Activated CD8-positive, alpha-beta memory T cell treated with anti-CD3 and anti-CD28 coated beads for 1 hour (primary cell): ENCODE data around the gene PREP.

Experiments
- DNase-seq, 2 donors: peaks; one replicate each; pipeline ENCODE4 v3.0.0-alpha.2; 2020; ENCODE audit warnings: low read depth in 1 of 2; ENCODE audit errors: extremely low read depth in 1 of 2

PREP gene

DNA sequence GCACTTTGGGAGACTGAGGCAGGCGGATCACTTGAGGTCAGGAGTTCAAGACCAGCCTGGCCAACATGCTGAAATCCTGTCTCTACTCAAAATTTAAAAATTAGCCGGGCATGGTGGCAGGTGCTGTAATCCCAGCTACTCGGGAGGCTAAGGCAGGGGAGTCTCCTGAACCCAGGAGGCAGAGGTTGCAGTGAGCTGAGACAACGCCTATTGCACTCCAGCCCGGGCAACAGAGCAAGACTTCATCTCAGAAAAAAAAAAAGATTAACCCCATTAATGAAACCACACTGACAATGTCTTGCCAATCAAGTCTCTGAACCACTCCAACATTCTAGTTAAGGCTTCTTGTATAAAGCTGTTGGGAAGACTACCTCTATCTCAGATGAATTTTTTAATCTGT is 4.0 kb downstream of the PREP start:
- no peak for DNase-seq

DNA sequence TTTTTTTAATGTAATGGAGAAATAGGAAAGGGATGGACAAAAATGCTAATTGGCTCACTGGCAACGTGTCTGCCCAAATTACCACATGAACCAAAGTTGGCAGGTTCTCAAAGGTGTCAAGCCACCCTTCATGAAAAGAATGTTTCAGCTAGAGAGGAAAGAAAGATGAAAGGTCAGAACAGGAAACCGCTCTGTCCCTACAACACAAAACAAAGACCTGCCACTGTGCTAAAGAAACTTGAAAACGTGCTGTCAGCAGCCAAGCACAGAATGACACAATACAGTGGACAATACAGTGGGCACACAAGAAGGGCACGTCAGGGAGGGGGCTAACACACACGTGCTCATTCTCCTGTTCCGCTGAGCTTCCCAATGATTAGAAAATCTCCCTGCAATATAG is 4.9 kb downstream of the PREP start:
- DNase-seq, result no peak

DNA sequence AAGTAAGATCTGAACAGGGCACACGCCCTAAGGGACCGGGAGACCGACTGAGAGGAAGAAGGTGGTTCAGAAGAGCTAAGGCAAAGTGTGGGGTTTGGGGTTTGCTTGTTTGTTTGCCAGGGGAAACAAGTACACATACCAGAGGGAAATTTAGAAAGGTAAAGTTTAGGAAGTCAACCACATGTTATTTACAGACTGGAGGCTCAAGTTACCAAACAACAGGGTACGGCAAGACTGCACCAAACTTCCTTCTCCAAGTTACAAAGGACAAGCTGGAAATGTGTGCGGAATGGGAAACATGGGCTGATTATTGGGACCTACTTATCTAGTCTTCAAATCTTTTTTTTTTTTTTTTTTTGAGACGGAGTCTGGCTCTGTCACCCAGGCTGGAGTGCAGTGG is 11.2 kb downstream of the PREP start:
- no peak for DNase-seq

DNA sequence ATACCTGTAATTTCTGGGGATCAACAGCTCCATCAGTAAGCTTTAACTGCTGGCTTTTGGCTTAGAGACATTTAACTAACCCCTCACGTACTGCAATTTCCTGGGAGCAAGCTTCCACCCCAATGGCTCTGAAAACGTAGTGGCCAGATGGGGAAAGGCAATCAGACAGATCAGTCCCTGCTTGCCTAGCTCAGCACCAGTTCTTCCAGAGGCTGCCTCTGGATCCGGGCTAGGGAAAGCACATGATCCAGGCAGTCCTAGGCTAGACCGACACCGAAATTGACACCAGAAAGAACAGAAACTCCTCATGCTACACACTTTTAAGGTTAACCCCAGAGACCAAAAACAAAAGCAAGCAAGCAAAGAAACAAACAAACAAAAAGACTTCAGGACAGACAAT is 13.3 kb downstream of the PREP start:
- DNase-seq, result no peak

DNA sequence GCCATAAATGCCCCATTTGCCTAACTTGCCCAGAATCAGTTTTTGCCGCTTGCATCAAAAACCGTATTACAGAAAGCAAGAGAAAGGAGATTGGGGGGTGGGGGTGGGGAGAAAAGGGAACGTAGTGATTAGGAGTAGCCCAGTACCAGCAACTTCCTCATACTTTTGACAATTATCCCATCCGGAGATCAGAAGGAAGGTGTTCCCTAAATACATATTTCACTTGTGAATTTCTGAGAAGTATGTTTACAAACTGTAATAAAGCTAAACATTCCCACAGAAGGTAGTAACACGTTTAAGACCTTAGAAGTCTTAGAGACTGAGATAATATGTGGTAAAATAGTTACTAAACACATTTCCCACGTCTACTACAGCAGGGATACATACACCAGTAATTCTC is 14.5 kb downstream of the PREP start:
- no peak for DNase-seq

DNA sequence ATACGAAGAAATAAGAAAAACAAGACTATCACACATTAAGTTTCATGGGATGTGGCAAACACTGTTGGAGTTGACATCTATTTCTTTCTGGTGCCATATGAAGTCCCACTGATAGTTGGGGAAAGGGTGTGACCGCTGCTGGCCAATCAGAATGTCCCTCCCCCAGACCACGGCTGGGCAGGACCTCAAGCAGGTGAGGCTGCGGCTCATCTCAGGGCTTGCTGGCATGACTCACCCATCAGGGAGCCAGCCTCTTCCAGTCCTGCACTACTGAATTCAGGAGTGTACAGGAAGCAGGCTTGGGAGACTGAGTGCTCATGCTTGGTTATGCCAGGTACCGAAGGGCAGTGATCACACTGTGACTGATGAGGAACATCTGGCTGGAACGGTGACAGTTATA is 18.9 kb downstream of the PREP start:
- DNase-seq, result no peak

DNA sequence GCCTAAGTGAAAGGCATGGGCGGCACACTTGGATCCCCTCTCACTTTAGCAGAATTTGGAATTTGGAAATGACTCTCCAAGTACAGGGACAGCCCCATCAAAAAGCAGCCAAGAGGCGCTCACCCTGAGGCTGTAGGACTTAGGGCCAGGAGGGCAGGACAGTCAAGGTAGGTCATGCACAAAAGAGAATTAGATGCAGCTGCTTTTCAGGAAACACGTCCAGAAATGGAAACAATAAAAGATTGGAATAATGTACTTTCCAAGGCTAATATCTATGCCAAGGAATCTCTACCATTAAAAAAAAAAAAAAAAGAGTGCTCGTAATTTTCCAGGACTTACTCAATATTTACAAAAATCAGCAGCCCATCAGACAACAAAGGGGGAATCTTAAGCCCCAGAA is 19.9 kb downstream of the PREP start:
- no peak for DNase-seq

DNA sequence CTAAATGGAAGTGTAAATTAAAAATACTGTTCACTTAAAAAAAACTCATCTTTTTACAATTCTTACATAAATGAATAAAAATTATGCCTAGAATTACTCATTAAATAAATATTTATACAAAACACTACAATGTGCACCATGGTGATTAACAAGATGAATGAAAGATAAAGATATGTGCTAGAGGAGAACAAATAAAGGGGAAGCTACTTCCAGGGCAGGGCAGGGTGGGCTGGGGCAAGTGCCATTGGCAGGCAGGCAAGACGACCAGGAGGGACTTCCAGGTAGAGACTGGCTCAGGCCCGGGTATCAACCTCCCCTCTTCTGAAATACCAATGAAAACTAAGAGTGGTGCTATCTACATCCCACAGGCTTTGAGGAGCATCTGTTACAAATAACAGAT is 20.4 kb downstream of the PREP start:
- no peak for DNase-seq

DNA sequence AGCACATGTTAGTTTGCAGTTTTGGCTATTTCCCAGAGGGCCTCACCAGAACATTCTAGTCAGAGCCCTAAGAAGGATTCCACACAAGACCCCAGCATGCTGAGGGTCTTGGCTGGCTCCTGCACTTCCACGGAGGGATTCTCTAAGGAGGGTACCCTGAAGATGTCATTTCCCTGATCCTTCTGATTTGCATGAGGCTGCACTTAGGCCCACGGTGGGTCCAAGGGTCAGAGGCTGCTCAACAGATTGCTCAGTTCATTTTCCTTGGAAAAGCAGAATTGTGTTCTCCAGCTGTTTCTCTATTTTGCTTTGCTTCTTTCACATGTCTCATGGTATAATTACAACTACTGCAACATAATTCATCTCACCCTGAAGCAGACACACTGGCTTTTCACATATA is 22.2 kb downstream of the PREP start:
- DNase-seq, result no peak

DNA sequence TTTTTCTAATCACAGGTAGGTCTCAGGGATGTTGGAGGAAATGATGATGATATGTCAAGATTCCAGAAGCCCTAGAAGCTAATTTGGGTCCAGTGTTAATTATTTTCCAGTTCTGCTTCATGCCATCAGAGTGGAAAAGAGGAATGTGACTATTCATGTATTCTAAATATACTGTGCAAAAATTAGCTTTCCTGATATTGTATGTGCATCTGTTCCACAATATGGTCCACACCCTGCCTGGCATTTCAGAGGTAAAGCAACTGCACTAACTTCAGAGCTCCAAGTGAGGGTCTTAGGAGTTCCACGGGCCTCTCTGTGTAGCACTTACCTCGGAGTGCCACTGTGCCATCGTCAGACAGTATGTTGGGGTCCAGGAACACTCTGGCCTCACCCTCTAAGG is 27.1 kb downstream of the PREP start:
- no peak for DNase-seq

DNA sequence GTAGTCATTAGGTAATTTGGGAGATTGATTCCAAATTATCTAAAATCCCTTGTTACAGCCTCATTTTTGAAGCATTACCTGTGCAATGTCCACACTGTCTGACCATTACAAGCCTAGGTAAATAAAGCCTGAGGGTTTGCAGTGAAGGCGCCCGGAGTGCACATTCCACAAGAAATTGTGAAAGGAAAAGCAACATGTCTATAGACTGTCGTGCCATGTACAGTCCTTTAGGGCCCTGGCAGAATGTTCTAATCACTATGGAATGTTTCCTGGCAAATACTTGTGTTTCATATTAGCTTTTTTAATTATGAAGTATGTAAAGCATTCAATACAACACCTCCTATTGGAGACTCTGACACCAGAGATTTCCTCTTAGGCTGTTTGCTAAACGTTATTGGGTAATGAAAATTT is 28.9 kb downstream of the PREP start:
- no peak for DNase-seq

DNA sequence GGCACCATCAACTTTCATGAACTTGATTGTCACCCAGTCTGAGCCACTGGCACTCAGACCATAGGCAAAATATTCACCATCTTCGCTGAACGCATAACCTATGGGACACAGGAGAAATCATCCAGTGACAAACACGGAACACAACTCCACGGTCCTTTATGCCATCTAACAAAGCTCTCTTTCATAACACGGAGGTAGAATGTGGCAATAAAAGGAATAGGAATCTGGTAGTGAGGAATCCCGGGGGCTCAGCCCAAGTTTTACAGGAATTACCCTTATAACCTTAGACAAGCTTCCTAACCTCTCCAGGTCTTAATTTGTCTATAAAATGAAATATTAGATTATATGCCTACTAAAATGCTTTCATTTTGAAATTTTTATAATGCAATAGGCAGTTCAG is 29.4 kb downstream of the PREP start:
- DNase-seq, result no peak

DNA sequence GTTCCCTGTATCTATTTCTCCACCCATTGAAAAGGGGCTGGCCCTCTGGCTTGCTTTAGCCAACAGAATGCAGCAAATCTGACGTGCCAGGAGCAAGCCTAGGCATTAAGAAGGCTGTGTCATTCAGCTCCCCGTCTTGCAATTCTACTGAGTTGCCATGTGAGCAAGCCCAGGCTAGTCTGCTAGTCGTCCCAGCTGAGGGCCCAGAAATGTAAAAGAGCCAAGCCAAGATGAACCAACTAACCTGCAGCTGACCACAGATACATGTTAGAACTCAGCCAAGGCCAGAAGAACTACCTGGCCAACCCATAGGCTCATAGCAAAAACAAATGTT is 30.1 kb downstream of the PREP start:
- DNase-seq, result no peak

DNA sequence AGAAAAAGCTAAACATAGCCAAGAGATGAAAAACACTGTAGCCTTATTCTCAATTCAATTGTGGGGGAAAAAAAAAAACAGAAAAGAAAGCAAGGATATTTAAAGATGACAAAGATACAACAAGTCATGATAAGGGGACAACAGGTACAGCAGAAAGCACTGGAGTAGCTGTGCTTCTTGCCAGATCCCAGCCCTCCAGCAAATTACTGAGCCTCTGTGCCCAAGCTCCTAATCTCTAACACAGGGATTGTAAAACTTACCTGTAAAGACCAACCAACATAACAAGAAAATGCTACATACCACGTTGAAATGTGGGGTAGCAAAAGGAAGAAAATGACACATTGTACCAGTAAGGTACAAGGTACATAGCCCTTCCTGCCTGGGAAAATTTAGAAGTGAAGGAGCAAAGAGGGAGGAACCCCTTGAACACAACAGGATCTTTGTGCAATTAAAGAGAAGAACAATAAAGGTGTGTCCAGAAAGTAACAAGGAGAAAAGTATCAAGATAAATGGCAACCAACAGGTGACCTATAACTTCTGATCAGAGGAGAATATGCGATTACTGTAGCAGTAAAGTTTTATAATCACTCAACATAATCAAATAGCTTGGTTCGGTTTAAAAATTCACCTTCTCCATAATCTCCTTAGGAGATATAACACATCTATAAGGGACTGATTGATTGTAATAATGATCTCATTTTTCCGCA is 30.6 kb downstream of the PREP start:
- DNase-seq, result no peak

DNA sequence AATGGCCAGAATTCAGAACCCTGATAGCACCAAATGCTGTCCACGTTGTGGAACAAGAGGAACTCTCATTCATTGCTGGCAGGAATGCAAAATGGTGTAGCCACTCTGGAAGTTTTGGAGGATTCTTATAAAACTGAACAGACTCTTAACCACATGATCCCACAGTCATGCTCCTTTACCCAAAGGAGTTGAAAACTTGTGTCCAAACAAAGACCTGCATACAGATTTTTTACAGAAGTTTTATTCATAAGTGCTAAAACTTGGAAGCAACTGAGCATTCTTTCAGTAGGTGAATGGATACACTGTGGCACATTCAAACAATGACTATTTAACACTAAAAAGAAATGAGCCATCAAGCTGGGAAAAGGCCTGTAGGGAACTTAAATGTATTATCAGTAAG is 32.5 kb downstream of the PREP start:
- DNase-seq, result no peak

DNA sequence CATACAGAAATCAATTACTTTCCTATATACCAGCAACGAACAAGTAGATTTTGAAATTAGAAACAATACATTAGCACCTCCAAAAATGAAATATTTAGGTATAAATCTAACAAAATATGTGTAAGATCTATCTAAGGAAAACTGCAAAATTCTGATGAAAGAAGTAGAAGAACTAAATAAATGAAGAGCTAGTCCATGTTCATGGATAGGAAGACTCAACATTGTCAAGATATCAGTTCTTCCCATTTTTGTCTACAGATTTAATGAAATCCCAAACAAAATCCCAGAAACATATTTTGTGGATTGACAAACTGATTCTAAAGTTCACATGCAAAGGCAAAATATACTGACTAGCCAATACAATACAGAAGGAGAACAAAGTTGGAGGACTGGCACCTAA is 33.7 kb downstream of the PREP start:
- DNase-seq, result no peak

DNA sequence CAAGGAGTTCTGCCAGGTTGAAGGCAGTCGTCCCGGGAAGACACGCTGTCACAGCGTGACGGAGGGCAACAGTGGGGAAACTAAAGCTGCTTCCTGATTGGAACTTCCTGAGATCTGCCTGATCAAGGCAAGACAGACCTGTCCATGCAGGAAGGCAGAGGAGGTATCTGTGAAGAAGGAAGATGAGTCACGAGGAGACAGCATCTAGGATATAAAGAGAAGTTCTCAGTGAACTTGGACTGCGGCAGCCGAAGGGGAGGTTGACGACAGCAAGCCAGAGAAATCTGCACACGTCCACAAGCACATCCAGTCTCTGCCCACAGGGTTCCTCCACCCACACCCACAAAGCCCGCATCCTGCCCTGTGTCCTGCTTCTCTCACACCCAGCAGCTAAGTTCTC is 38.6 kb downstream of the PREP start:
- no peak for DNase-seq

DNA sequence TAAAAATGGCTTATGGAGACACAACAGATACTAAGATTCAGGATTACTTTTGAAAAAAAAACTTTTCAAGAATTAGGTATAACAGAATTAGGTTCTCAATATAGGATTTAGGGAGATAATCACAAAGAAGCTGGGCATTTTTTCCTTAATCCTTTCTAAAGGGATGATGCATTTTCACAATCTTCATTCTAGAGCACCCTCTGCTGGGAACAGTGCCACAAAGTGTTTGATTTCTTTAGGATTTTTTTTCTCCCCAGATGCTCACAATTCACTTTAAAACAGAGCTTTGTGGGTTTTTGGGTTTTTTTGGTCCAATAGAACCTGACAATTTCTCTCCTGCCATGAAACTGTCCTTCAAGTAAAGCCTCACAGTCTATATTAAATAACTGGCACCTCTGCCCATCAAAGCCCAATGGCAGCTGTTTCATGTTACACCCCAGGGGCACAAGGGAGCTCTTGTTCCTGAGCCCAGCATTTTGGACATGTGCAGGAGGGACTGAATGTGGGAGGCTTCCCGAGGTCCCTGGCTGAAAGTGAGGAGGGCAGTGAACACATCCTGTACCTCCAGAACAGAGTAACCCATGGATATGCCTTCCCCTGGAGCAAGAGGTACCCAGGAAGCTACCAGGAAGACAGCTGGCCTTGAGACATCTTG is 39.7 kb downstream of the PREP start:
- DNase-seq, result no peak

DNA sequence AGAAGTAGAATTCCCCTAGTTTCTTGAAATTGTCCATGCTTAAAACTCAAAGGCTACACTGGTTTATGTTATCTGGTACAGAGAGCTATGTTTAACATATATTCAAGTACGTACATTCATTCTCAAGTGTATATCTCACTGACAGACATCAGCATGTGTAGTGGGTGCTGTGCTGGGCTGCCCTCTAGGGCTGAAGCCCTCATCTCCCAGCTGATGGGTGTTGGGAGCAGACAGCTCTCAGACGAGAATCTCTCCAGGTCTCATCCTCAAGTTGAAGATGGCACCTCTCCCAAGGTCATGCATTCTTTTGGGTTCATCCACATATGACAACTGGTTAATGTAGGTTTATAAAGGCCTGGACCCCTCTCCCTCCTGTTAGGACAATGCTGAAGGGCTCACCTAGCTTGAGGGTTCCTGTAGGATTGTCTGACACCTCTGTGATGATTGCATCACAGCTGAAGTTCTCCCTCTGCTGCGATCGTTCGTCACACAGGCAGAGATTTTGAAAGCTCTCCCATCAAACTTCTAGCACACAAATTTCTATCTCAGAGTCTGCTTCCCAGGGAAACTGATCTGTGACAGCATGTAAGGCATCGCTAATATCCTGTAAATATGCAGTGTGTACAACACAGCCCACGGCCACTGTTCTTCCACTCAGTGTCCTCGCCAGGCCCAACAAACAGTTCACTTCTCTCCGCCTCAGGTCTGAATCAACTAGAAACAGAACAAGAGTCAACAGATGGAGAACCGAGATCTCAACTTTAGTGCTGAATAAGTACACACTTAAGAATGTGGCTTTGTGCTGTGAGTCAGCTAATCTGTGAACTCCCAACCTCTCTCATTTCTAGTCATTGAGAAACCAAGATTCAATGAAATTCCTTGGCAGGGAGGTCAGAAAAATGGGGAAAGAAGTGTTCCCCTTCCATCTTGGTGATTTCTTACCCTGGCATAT is 43.2 kb downstream of the PREP start:
- DNase-seq, result no peak

DNA sequence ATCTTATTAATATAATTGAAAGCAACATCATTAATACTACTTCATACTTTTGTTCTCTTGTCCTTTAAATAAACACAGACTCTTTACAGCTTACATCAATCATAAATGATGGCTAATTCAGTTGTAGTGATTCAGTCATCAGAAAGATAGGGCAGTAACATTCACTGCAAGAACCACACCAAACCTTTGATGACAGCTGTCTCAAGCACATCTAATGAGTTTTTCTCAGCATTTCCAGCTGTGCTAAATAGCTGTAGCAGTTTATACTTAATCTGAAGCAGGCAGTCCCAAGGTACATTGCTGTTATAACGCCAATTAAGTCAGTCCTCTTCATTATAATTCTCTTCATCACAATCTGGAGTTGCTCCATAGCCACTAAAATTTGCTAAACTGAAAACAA is 45.7 kb downstream of the PREP start:
- no peak for DNase-seq

DNA sequence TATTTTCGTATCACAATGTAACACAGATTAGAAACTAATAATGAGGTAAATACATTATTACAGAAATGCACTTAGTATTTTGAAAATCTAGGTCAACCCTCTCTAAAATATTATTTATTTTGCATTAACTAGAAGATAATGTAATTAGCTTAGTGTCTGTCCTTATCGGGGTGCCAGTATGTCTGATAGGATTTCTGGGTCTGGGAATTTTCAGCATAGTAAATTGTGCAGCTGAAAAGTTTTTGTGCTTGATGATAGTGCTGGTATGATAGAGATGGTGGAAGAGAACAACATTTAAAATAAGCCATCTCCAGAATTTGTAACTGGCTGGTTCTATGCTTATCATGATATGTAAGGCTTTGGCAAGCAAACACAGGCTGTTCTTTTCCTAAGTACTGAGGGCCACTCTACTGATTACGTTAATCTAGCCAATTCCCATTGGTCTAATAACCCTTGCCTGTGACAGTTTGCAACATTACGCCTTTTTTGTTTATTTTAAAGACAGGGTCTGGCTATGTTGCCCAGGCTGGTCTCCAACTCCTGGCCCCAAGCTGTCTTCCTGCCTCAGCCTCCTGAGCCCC is 50.8 kb downstream of the PREP start:
- no peak for DNase-seq

DNA sequence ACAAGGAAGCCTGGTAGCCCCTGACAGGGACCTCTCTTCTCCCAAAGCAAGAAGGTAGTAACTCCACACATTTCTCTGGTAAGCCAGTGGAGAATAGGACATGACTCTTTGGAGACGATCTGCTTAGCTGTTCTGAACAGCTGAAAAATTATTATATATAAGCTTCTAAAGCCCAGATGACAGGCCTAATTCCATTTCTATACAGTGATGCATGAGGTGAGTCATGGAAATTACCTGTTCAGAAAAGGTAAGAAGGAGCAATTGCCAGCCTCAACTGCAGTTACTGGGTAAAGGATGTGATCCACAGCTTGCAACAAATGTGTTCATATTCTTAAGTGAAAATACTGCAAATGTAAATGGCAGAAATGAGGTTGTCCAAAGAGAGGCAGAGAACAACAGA is 54.0 kb downstream of the PREP start:
- DNase-seq, result no peak
